ENCODE measurements around the gene FTO.

FTO gene

DNA sequence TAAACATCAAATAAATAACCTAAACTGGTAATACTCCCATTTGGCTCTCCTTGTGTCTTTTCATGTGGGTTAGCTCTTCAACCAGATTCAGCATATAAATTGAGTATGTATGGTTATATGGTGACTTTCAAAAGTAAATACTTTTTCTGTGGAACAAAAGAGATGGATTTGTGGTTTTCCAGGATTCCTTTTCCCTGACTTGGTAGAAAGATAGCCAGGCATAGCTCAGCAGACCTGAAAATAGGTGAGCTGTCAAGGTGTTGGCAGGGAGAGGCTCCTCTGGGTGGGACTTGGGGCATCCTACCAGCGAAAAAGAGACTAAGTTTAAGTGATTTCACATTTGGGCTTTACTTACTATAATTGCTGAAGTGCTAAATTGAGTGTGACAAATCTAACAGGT, 80.3 kb downstream of the FTO start:
- TF ChIP-seq, protein P1, sequence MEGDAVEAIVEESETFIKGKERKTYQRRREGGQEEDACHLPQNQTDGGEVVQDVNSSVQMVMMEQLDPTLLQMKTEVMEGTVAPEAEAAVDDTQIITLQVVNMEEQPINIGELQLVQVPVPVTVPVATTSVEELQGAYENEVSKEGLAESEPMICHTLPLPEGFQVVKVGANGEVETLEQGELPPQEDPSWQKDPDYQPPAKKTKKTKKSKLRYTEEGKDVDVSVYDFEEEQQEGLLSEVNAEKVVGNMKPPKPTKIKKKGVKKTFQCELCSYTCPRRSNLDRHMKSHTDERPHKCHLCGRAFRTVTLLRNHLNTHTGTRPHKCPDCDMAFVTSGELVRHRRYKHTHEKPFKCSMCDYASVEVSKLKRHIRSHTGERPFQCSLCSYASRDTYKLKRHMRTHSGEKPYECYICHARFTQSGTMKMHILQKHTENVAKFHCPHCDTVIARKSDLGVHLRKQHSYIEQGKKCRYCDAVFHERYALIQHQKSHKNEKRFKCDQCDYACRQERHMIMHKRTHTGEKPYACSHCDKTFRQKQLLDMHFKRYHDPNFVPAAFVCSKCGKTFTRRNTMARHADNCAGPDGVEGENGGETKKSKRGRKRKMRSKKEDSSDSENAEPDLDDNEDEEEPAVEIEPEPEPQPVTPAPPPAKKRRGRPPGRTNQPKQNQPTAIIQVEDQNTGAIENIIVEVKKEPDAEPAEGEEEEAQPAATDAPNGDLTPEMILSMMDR (IDR thresholded peaks at IDR 0.05), result no peak
- Histone ChIP-seq H3K27ac (no peak overlapping the region), H3K27me3 (no peaks in the 10 kb centered on the region)

DNA sequence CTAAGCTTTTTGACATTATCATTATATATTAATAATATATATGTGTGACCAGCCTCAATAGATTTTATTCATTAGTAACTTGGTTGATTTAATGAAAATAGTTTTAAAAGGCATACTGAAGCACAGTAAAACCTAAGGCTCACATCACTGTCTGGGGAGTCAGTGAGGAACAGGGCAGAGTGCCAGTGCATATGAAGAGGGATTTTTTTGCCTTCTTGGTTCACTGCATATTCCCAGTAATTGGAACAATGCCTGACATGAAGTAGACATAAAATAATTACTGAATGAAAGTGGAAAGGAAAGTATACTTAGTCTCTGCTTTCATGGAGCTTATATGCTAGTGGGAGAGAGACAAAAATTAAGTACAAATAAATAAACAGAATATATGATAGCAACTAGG, 81.1 kb downstream of the FTO start:
- Histone ChIP-seq H3K4me1 (ENCODE audit: control insufficient read depth in 1 of 2, insufficient read depth in 1 of 2, low read depth in 1 of 2, low read length in 1 of 2) (no peaks in the 10 kb centered on the region), H3K9me3 (no peaks in the 10 kb centered on the region)
- TF ChIP-seq, protein P1 (IDR thresholded peaks at IDR 0.05), result no peak

More for the DNA sequence above, 80.3 kb downstream of the FTO start:
- Histone ChIP-seq H3K9me3 (no peaks in the 10 kb centered on the region), H3K4me3 (ENCODE audit: low read depth in 1 of 2, low read length in 1 of 2) (no peak overlapping the region), H3K36me3 (no peaks in the 10 kb centered on the region), H3K4me1 (ENCODE audit: control insufficient read depth in 1 of 2, insufficient read depth in 1 of 2, low read depth in 1 of 2, low read length in 1 of 2) (no peaks in the 10 kb centered on the region)

DNA sequence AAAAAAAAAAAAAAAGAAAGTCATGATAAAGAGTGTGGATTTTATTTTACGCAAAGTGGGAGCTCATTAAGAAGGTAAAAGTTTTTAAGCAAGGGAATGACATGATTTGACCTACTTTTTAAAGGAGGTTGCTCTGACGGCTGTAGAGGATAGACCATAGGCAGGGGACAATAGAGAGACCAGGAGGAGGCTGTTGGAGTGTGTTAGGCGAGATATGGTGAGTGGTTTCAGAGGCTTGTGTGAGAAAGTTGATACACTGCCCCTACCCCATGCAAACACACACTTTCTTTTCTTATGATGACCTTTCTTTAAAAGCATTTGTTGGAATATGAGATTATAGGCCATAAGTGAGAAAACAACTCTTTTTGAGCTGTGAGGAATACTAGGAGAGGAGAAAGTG, 82.0 kb downstream of the FTO start:
- Histone ChIP-seq H3K9me3 (no peaks in the 10 kb centered on the region), H3K27me3 (no peaks in the 10 kb centered on the region), H3K4me3 (ENCODE audit: low read depth in 1 of 2, low read length in 1 of 2) (no peak overlapping the region), H3K27ac (no peak overlapping the region), H3K4me1 (ENCODE audit: control insufficient read depth in 1 of 2, insufficient read depth in 1 of 2, low read depth in 1 of 2, low read length in 1 of 2) (no peaks in the 10 kb centered on the region), H3K36me3 (no peaks in the 10 kb centered on the region)
- TF ChIP-seq, protein P1 (IDR thresholded peaks at IDR 0.05), result no peak

More for the DNA sequence above, 81.1 kb downstream of the FTO start:
- Histone ChIP-seq H3K27ac (no peak overlapping the region), H3K27me3 (no peaks in the 10 kb centered on the region), H3K4me3 (ENCODE audit: low read depth in 1 of 2, low read length in 1 of 2) (no peak overlapping the region), H3K36me3 (no peaks in the 10 kb centered on the region)

DNA sequence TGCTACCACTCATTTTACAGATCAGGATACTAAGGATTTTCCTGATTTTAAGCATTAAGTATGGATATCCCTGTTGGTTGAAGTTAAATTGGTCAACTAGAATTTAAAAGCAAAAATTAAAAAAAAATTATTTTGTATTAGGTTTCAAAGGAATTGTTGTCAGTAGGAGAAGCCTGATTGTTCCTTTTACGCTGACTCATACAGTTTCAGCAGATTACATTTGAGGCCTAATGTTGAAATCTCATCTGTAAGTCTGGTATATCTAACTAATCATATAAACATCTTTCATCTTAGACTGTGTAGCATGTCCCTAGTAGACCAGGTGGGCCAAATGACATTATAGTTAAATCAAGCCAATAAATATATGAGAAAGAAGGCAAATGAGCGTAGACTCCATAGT, 83.5 kb downstream of the FTO start:
- TF ChIP-seq, protein P1 (IDR thresholded peaks at IDR 0.05), result no peak

DNA sequence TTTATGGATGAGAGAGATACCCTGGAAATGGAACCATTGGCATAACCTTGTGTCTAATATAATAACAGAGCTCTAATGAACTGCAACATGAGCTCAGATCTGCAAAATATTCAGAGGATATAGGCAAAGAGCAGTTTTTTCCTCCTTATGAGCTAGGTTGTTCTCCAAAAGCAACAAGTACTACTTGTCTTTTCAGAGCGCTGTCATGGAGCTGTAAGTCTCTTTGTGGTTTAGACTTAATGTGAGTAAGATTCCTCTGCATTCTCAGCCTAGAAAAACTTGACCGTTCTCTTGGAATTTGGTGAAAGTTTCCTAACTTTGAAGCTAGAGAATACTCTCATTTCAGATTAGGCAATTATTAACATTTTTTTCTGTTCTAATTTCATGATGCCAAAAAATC, 85.2 kb downstream of the FTO start:
- TF ChIP-seq, protein P1 (IDR thresholded peaks at IDR 0.05), result no peak
- H3K27ac ChIP-seq, result no peak overlapping the region
- no peak overlapping the region for H3K4me3 ChIP-seq (ENCODE audit: low read depth in 1 of 2, low read length in 1 of 2)
- H3K4me1 ChIP-seq (ENCODE audit: control insufficient read depth in 1 of 2, insufficient read depth in 1 of 2, low read depth in 1 of 2, low read length in 1 of 2), result no peaks in the 10 kb centered on the region
- H3K27me3 ChIP-seq, result no peaks in the 10 kb centered on the region
- H3K36me3 ChIP-seq, result no peaks in the 10 kb centered on the region
- no peaks in the 10 kb centered on the region for H3K9me3 ChIP-seq

More for the DNA sequence above, 83.5 kb downstream of the FTO start:
- Histone ChIP-seq H3K4me1 (ENCODE audit: control insufficient read depth in 1 of 2, insufficient read depth in 1 of 2, low read depth in 1 of 2, low read length in 1 of 2) (no peaks in the 10 kb centered on the region), H3K9me3 (no peaks in the 10 kb centered on the region), H3K36me3 (no peaks in the 10 kb centered on the region), H3K27me3 (no peaks in the 10 kb centered on the region), H3K27ac (no peak overlapping the region), H3K4me3 (ENCODE audit: low read depth in 1 of 2, low read length in 1 of 2) (no peak overlapping the region)

All from neutrophil (primary cell).